ENCODE data around the gene GCDH. TPM values are rescaled to one million over a fixed set of nuclear protein-coding genes. Genes with fewer than 3 reads are reported as not detected.

Gene GCDH
- polyA plus RNA-seq, 3 donors, result 33.9 to 42.9 (median 36.7) TPM

GRCh38 chr19:12867120-12868099 lies 23.6 kb upstream of the GCDH start:
- peak; percentile 84 for DNase-seq

- DNase-seq, result no peak
These were observed 22.3 kb upstream of the GCDH start for GRCh38 chr19:12868540-12869112.

DNA sequence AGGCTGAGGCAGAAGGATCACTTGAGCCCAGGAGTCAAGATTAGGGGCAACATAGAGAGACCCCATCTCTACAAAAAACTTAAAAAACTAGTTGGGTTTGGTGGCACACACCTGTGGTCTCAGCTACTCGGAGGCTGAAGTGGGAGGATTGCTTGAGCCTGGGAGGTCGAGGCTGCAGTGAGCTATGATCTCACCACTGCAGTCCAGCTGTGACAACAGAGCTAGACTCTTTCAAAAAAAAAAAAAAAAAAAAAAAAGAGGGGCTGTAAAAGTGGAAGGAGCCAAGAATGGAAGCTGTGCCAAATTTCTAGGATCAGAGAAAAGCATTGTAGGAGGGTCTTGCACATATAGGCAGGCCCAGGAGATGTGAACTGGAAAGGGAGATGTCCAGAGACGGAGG lies 19.3 kb upstream of the GCDH start:
- no peak for DNase-seq

GRCh38 chr19:12872255-12872654 lies 18.7 kb upstream of the GCDH start:
- DNase-seq, result no peak

- DNase-seq, result peak; percentile 49
These were observed 17.7 kb upstream of the GCDH start for GRCh38 chr19:12872941-12873890.

DNA sequence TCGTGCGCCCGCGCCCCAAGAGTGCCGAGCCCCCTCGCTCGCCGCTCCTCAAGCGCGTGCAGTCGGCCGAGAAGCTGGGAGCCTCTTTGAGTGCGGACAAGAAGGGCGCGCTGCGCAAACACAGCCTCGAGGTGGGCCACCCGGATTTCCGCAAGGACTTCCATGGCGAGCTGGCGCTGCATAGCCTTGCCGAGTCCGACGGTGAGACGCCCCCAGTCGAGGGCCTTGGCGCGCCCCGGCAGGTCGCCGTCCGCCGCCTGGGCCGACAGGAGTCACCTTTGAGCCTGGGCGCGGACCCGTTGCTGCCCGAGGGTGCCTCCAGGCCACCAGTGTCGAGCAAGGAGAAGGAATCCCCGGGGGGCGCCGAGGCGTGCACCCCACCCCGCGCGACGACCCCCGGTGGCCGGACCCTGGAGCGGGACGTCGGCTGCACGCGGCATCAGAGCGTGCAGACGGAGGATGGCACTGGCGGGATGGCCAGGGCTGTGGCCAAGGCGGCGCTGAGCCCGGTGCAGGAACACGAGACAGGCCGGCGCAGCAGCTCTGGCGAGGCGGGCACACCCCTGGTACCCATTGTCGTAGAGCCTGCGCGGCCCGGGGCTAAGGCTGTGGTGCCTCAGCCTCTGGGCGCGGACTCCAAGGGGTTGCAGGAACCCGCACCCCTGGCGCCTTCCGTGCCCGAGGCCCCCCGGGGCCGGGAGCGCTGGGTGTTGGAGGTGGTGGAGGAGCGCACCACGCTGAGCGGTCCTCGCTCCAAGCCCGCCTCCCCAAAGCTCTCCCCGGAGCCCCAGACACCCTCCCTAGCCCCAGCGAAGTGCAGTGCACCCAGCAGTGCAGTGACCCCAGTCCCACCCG lies 16.8 kb upstream of the GCDH start:
- no peak for DNase-seq

GRCh38 chr19:12875086-12875485 lies 15.9 kb upstream of the GCDH start:
- DNase-seq, result no peak

DNA sequence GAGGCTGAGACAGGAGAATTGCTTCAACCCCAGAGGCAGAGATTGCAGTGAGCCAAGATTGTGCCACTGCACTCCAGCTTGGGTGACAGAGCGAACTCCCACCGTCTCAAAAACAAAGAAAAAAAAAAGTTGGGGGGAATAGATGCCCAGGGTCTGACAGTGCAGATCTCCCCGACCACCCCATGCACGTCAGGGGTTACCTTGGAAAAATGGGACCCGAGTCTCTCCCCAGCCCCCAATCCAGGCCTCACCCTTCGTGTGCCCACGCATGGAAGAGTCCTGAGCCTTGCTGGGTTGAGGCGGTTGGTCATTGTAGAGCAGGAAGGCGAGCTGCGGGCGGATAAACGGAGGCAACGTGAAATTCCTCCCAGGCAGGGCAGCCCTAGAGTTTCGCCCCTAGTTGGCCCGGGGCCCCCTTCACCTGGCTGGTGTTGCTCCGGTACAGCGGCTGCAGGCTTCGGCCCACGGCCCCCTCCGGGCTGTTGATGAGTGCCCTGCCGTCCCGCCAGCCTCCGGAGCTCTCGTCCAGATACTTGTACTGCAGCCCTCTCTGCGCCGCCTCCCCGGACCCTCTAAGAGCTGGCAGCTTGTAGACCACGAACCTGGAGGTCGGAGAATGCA lies 10.3 kb upstream of the GCDH start:
- DNase-seq, result no peak

DNA sequence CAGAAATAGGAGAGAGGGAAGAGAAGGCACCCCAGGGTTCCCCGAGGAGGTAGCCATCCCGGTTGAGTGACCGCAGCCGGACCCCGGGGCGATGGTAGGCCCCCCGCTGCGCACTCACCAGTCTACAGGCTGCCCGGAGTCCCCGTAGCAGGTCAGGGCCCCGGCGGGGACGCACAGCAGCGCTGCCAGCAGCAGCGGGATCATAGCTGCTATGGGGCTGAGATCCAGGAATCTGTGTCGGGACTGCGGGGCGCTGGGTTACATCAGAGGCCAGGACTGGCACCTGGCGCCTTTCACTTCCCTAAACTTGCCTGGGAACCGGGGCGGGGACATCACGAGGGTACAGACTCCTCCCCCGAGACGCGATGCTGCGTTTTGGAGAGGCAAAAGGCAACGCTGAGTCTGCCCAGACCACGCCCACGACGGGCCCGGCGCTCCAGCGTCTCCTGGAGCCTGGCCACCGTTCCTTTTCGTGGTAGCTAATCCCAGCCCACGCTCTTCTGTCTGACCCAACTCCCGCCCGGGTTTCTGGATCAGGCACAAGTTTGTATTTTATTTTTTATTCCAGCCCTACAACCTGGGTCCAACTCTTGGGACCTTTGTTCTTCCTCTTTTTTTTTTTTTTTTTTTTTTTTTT lies 9.7 kb upstream of the GCDH start, which contains the start of gene DNASE2:
DNASE2 (minus strand) TSS at position 278 of the 637 bp plus-strand sequence; CDS start at position 204, 74 bp downstream.
- peak; percentile 79 for DNase-seq

DNA sequence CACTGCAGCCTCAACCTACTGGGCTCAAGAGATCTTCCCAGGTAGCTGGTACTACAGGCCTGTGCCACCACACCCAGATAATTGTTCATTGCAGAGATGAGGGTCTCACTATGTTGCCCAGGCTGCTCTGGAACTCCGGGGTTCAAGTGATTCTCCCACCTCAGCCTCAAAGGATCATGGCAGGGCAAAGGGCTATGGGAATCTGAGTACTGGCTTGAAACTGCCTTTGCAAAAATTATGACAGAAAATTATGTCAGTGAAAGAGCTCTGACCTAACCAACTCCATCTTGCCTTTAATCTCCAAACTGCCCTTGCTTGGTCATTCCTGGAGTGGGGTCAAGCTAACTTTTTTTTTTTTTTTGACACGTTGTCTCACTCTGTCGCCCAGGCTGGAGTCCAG lies 8.4 kb upstream of the GCDH start:
- DNase-seq, result no peak

DNA sequence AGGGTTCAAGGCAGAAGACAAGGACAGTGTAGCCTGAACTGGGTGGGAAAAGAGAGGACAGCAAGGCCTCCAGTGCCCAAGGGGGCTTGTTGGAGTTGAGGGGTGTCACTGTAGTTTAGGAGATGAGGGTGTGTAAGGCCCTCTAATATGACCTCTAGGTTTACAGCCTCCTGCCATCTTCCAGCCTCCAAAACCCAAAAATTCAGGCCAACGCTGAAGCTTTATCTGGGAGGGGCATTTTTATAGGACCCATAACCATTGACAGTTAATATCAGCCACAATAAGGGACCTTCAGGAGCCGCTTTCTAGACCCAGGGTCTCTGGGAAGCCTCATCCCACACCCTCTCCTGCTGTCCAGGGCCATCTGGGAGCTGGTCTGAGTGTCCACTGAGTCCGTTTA lies 6.8 kb upstream of the GCDH start:
- DNase-seq, result no peak

- DNase-seq, result no peak
These were observed 6.4 kb upstream of the GCDH start for GRCh38 chr19:12884627-12884925.

GRCh38 chr19:12884926-12885748 lies 5.8 kb upstream of the GCDH start:
- DNase-seq, result peak; percentile 58

DNA sequence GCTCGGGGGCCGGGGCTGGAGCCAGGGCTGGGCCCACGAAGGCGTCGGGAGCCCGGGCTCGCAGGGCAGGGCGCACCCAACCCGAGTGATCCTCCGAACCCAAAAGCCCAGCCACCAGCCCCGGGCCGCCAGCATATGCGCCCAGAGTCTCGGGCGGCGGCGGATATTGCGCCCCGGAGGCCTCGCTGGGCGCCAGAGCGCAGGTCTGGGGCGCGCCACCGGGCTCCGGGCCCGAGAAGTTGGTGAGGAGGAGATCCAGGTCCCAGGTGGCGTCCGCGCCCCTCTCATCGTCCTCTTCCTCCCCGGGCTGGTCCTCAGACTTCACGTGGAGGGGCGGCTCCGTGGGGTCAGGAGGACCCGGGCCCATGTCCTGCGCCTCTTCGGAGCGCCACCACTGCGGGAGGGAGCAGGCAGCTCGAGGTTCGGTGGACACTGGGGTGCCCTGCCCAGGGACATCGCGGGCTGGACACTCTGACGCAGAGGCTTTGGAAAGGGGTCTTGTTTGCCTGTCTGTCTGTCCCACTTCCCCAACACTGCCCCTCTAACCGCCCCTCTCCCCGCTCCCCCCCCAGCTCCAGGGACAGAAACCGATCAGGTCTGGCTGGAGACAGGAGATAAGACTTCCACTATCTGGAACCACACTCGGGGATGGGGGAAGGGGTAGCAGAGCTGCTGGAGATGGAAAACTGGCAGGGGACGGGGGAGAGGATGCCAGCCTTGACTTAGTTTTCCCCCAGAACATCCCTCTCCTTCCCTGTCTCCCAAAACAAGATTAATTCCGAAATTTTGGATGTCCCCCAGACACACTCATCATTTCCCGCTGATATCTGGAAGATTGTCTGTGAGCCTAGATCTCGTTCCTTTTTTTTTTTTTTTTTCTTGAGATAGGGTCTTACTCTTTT lies 5.0 kb upstream of the GCDH start:
- DNase-seq, result no peak

DNA sequence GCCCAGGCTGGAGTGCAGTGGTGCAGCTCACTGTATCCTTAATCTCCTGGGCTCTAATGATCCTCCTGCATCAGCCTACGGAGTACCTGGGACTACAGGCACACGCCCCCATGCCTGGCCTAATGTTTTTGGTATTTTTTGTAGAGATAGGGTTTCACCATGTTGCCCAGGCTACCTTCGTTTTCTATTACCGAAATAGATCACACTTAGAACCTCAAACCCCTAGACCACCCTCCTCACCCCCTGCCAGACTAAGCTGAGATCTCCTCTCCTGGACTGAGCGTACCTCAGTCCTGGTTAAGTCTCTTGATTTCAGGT lies 4.3 kb upstream of the GCDH start:
- DNase-seq, result no peak

GRCh38 chr19:12886969-12887747 lies 3.8 kb upstream of the GCDH start, which contains the start of gene KLF1:
Gene KLF1, minus strand, starts transcription at chr19:12887201. Its CDS starts 61 bp downstream, at chr19:12887140.
- no peak for DNase-seq

- no peak for DNase-seq
These were observed 2.9 kb upstream of the GCDH start for GRCh38 chr19:12888006-12888603.

Measured in renal pelvis (tissue), 4 donors.